Measurements from ENCODE around the gene DNAJB4.
"Not testable (repeated sequence)": the region's sequence is repeated elsewhere in the genome, so short reads cannot be mapped to it uniquely, and the experiment has no call there.

Gene DNAJB4

GRCh38 chr1:78040484-78041089 is 35.8 kb downstream of the DNAJB4 start:
- peak; percentile 58 to 63 for ATAC-seq

DNA sequence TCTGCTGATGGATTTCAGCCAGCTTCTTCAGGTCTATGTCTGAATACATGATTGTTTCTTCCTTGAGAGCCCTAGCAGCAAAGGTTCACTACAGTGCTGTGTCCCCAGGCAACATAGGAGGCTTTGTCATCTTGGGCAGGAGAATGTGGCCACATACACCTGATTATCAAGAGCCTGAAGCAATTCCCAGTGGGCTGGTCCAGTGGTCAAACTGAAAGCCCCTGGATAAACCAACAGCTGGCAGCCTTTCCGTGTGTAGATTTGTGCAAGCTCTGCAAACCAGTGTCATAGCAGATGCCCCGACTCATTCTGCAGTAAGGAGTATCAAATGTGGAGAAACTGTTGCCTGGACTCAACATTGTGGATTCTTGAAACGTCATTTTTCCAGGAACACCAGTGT is 38.7 kb downstream of the DNAJB4 start:
- no peak for ATAC-seq

DNA sequence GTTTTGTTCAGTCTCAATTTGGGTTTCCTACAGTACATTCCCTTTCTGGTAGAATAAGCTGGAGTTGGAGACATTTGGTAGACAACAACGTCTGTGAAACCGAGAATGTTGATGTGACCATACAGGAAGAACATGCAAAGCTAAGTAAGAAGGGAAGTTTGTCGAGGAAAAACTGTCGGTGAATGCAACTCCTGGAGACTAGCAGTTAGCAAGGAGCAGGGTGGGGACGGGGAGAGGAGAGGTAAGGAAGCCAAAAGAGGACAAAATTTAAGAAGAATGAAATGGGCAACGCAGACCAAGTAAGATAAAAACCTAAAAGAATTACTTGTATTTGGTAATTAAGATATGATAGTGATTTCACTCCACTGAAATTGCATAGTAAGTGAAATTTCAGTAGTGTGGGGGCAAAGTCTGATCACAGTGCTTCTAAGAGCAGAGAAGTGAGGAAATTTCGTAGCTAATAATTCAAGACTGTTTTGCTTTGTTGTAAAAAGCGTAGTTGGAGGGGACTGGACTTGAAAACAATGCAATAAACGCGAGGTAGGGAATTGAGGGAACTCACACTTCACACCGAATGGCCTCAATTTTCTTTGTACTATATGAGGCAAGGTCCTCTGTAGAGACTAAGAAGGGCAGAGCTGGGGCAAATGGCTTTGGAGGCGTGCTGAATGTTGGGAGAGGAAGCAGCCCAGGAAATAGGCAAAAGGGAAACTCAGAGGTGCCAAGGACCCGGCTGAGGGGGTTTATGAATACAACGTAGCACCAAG is 40.2 kb downstream of the DNAJB4 start:
- ATAC-seq, result no peak

GRCh38 chr1:78045563-78045925 is 40.8 kb downstream of the DNAJB4 start:
- no peak for ATAC-seq

GRCh38 chr1:78045926-78046778 is 41.4 kb downstream of the DNAJB4 start, which contains the start of gene GIPC2:
GIPC2 (plus strand) TSS chr1:78045966; CDS start chr1:78046095, 129 bp downstream.
- ATAC-seq, result peak; percentile 35 to 53

DNA sequence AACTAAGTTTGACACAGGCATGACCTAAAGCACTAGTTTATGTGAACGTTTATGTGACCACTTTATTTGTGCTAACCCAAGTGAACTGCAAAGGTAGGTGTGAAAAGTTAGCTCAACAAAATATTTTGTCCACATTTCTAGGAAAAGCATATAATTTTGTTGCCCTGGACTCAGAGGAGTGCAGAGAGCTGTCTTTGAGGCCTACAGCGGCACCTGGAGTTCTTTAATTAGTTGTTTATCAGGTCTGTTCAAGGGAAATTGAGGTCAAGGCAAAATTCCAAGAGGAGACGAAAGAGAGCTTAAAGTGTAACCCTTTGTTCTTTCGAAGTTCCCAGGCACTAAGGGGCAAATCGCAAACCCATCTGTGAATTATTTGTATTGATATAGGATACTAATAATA is 42.4 kb downstream of the DNAJB4 start:
- no peak for ATAC-seq

- ATAC-seq, result no peak
Observed at GRCh38 chr1:78047631-78048030, 42.9 kb downstream of the DNAJB4 start.

DNA sequence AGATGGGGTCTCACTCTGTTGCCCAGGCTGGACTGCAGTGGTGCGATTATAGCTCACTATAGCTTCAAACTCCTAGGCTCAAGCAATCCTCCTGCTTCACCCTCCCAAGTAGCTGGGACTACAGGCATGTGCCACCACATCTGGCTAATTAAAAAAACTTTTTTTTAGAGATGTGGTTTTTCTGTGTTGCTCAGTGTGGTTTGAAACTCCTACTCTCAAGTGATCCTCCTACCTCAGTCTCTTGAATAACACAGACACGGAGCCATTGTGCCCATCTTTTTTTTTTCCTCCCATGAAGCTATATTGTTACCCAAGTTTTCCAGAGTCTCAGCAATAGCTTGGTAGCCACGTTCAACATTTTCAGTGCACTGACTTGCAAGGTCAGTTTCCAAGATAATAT is 43.7 kb downstream of the DNAJB4 start:
- ATAC-seq, result no peak

DNA sequence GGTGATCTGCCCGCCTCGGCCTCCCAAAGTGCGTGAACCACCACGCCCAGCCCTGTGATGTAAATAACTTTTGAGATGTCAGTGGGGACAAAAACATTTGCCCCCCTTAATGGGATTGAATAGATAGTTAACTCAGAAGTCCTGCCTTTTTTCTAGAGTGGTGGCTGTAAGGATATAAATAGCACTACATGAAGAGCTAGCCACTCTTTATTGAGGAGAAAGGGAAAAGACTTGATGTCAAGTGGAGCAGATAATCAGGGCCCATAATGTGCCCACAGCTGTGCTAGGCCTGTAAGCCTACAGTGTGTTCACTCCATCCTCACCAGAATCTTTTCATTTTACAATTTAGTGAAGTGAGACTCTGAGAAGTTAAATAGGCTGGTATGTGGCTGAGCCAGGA is 44.7 kb downstream of the DNAJB4 start:
- ATAC-seq, result no peak

DNA sequence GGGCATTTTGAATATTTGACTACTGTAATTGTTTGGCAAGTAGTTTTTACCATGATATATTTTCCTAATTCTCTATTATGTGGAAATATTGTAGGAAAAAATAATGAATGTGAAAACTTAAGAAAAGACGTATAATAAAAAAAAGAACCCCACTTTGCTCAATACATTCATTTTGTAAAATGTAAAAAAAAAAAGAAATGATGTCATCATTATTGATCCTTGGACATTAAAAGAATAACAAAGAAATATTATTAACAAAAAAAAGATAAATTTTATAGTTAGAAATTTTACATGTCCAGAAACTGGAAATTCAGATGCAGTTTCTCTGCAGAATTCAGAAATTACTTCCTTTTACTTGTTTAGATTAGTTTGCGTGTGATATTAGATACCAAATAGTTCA is 46.3 kb downstream of the DNAJB4 start:
- no peak for ATAC-seq

- ATAC-seq, result no peak
Observed at GRCh38 chr1:78052685-78053405, 48.1 kb downstream of the DNAJB4 start.

DNA sequence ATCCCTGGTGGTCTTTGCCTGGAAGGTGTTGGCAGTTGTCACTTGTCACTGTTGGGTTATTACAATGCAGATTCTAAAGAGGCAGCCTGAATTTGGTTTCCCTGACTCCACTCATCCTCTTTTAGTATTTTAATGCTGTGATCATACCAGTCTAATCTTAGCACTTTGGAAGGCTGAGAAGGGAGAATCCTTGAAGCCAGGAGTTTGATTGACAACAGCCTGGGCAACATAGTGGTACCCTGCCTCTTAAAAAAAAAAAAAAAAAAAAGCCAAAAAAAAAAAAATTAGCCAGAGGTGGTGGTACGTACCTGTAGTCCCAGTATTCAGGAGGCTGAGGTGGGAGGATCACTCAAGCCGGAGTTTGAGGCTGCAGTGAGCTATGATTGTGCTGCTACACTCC is 48.8 kb downstream of the DNAJB4 start:
- ATAC-seq, result no peak

DNA sequence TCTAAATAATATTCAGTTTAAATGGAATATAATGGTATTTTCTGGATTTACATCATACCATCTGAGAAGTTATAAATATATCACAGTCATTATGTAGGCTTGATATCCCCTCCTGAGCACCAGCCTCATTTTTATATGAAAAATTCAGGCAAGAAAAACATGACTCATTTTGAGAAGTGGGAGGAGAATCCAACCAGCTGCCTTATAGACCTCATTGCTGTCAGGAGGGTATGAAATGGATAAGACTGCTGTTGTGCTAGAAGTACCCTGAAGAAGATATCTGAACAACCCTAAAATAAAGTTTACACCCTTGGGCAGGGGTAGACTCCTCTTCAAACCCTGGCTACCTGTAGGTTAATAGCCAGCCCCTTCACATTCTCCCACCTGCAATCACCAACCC is 49.8 kb downstream of the DNAJB4 start:
- ATAC-seq, result no peak

GRCh38 chr1:78054972-78055371 is 50.2 kb downstream of the DNAJB4 start:
- ATAC-seq, result no peak

DNA sequence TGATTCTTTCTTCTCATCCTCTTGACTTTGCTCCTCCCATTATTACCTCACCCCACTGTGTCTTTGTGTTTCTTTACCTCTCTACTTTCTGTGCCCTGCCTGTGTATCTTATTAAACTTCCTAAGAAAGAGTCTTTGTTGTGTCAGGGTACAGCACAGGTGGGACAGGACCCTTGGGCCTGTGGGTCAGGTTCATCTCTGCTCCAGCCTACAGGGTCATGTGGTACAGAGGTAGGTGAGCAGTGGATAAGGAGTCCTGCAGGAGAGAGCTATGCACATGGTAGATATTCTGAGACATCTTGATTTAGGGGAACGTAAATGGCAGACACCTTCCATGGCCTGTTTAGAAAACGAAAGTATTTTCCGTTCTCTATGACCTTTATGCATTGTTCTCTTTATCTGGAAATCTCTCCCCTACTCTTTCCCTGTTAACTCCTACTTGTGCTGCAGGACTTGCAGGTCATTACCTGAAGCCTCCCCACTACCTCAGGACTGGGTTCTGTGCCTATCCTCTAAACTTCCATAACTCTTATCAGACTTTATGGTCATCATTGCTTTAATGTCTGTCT is 50.9 kb downstream of the DNAJB4 start:
- peak in 1 of 2 donors; percentile 27 for ATAC-seq

- ATAC-seq, result no peak
Observed at GRCh38 chr1:78058670-78059069, 53.9 kb downstream of the DNAJB4 start.

GRCh38 chr1:78060857-78061563 is 56.3 kb downstream of the DNAJB4 start:
- ATAC-seq, result no peak

- ATAC-seq, result no peak
Observed at GRCh38 chr1:78061825-78062523, 57.2 kb downstream of the DNAJB4 start.

DNA sequence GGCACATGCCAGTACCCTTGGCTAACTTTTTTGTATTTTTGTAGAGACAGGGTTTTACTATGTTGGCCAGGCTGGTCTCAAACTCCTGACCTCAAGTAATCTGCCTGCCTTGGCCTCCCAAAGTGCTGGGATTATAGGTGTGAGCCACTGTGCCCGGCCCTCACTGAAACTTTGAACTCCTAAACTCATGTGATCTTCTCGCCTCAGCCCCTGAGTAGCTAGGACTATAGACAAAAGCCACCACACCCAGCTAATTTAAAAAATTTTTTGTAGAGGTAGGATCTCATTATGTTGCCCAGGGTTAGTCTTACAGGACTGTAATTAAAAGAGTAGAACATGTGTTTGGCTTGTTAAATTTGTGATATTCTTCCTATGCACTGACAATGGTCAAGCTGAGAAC is 60.1 kb downstream of the DNAJB4 start:
- ATAC-seq, result not testable (repeated sequence)

All from activated CD4-positive, CD25-positive, alpha-beta regulatory T cell treated with anti-CD3 and anti-CD28 coated beads, Interleukin-2, amount 50 U/mL, for 24 hours (primary cell).